Measurements from ENCODE around the gene EFCAB14.
"Not testable (repeated sequence)": the region's sequence is repeated elsewhere in the genome, so short reads cannot be mapped to it uniquely, and the experiment has no call there.

EFCAB14 gene

GRCh38 chr1:46651152-46651551 lies 67.8 kb downstream of the EFCAB14 start:
- 100% methylated on average over 1 of the region's 3 CpGs for WGBS
- not testable (repeated sequence) for H3K27me3 ChIP-seq (ENCODE audit: insufficient read depth, low read length); H3K27ac ChIP-seq (ENCODE audit: low read depth, low read length); H3K4me3 ChIP-seq (ENCODE audit: low read length); H3K9ac ChIP-seq (ENCODE audit: low read depth, low read length); H3K4me1 ChIP-seq (ENCODE audit: insufficient read depth, low read length)
- Histone ChIP-seq H3K9me3 (ENCODE audit: insufficient read depth, low read depth, low read length) (peaks cover 13% of the 10 kb centered on the region; the same call in 1 of the 2 replicates), H3K36me3 (ENCODE audit: insufficient read depth, low read length) (peaks cover 79% of the 10 kb centered on the region)

- no peaks in the 10 kb centered on the region for H3K27me3 ChIP-seq (ENCODE audit: insufficient read depth, low read length)
- no peak overlapping the region for H3K4me3 ChIP-seq (ENCODE audit: low read length)
- 88% methylated on average over 1 of the region's 3 CpGs for WGBS
- H3K27ac ChIP-seq (ENCODE audit: low read depth, low read length): no peak overlapping the region
- no peak overlapping the region for H3K9ac ChIP-seq (ENCODE audit: low read depth, low read length)
- H3K36me3 ChIP-seq (ENCODE audit: insufficient read depth, low read length): peaks cover 72% of the 10 kb centered on the region
- H3K9me3 ChIP-seq (ENCODE audit: insufficient read depth, low read depth, low read length): peaks cover 13% of the 10 kb centered on the region; the same call in 1 of the 2 replicates
- no peaks in the 10 kb centered on the region for H3K4me1 ChIP-seq (ENCODE audit: insufficient read depth, low read length)
Measured at GRCh38 chr1:46650491-46650890, 68.4 kb downstream of the EFCAB14 start.

GRCh38 chr1:46649764-46650163 lies 69.2 kb downstream of the EFCAB14 start:
- 97% methylated on average over 2 of the region's 2 CpGs for WGBS
- no peak overlapping the region for H3K27ac ChIP-seq (ENCODE audit: low read depth, low read length)
- H3K4me3 ChIP-seq (ENCODE audit: low read length): no peak overlapping the region
- peaks cover 68% of the 10 kb centered on the region for H3K36me3 ChIP-seq (ENCODE audit: insufficient read depth, low read length)
- no peaks in the 10 kb centered on the region for H3K4me1 ChIP-seq (ENCODE audit: insufficient read depth, low read length)
- no peak overlapping the region for H3K9ac ChIP-seq (ENCODE audit: low read depth, low read length)
- peaks cover 13% of the 10 kb centered on the region; the same call in 1 of the 2 replicates for H3K9me3 ChIP-seq (ENCODE audit: insufficient read depth, low read depth, low read length)
- no peaks in the 10 kb centered on the region for H3K27me3 ChIP-seq (ENCODE audit: insufficient read depth, low read length)

GRCh38 chr1:46647611-46648010 lies 71.3 kb downstream of the EFCAB14 start:
- no peaks in the 10 kb centered on the region for H3K4me1 ChIP-seq (ENCODE audit: insufficient read depth, low read length)
- H3K27me3 ChIP-seq (ENCODE audit: insufficient read depth, low read length): no peaks in the 10 kb centered on the region
- H3K4me3 ChIP-seq (ENCODE audit: low read length): no peak overlapping the region
- H3K9me3 ChIP-seq (ENCODE audit: insufficient read depth, low read depth, low read length): peaks cover 13% of the 10 kb centered on the region; the same call in 1 of the 2 replicates
- H3K36me3 ChIP-seq (ENCODE audit: insufficient read depth, low read length): peaks cover 61% of the 10 kb centered on the region
- WGBS: 96% methylated on average over 3 of the region's 3 CpGs
- no peak overlapping the region for H3K27ac ChIP-seq (ENCODE audit: low read depth, low read length)
- no peak overlapping the region for H3K9ac ChIP-seq (ENCODE audit: low read depth, low read length)

GRCh38 chr1:46646844-46647243 lies 72.1 kb downstream of the EFCAB14 start:
- Histone ChIP-seq H3K27ac (ENCODE audit: low read depth, low read length) (no peak overlapping the region), H3K4me3 (ENCODE audit: low read length) (no peak overlapping the region), H3K4me1 (ENCODE audit: insufficient read depth, low read length) (no peaks in the 10 kb centered on the region), H3K36me3 (ENCODE audit: insufficient read depth, low read length) (peaks cover 59% of the 10 kb centered on the region), H3K27me3 (ENCODE audit: insufficient read depth, low read length) (no peaks in the 10 kb centered on the region), H3K9ac (ENCODE audit: low read depth, low read length) (no peak overlapping the region), H3K9me3 (ENCODE audit: insufficient read depth, low read depth, low read length) (peaks cover 13% of the 10 kb centered on the region; the same call in 1 of the 2 replicates)
- WGBS: 96% methylated on average over 2 of the region's 2 CpGs

GRCh38 chr1:46646331-46646730 lies 72.6 kb downstream of the EFCAB14 start:
- WGBS: 100% methylated on average over 1 of the region's 1 CpG
- Histone ChIP-seq H3K9ac (ENCODE audit: low read depth, low read length) (no peak overlapping the region), H3K27me3 (ENCODE audit: insufficient read depth, low read length) (no peaks in the 10 kb centered on the region), H3K27ac (ENCODE audit: low read depth, low read length) (no peak overlapping the region), H3K4me1 (ENCODE audit: insufficient read depth, low read length) (no peaks in the 10 kb centered on the region), H3K9me3 (ENCODE audit: insufficient read depth, low read depth, low read length) (peaks cover 13% of the 10 kb centered on the region; the same call in 1 of the 2 replicates), H3K4me3 (ENCODE audit: low read length) (no peak overlapping the region), H3K36me3 (ENCODE audit: insufficient read depth, low read length) (peaks cover 58% of the 10 kb centered on the region)

GRCh38 chr1:46645815-46646214 lies 73.1 kb downstream of the EFCAB14 start:
- H3K27me3 ChIP-seq (ENCODE audit: insufficient read depth, low read length): no peaks in the 10 kb centered on the region
- peaks cover 13% of the 10 kb centered on the region; the same call in 1 of the 2 replicates for H3K9me3 ChIP-seq (ENCODE audit: insufficient read depth, low read depth, low read length)
- no peak overlapping the region for H3K27ac ChIP-seq (ENCODE audit: low read depth, low read length)
- 95% methylated on average over 4 of the region's 4 CpGs for WGBS
- H3K4me1 ChIP-seq (ENCODE audit: insufficient read depth, low read length): no peaks in the 10 kb centered on the region
- H3K36me3 ChIP-seq (ENCODE audit: insufficient read depth, low read length): peaks cover 58% of the 10 kb centered on the region
- H3K4me3 ChIP-seq (ENCODE audit: low read length): no peak overlapping the region
- H3K9ac ChIP-seq (ENCODE audit: low read depth, low read length): no peak overlapping the region

GRCh38 chr1:46643368-46643775 lies 75.5 kb downstream of the EFCAB14 start:
- H3K36me3 ChIP-seq (ENCODE audit: insufficient read depth, low read length): peaks cover 40% of the 10 kb centered on the region
- H3K9ac ChIP-seq (ENCODE audit: low read depth, low read length): no peak overlapping the region
- H3K4me3 ChIP-seq (ENCODE audit: low read length): no peak overlapping the region
- no peak overlapping the region for H3K27ac ChIP-seq (ENCODE audit: low read depth, low read length)
- H3K4me1 ChIP-seq (ENCODE audit: insufficient read depth, low read length): no peaks in the 10 kb centered on the region
- H3K9me3 ChIP-seq (ENCODE audit: insufficient read depth, low read depth, low read length): no peaks in the 10 kb centered on the region
- no peaks in the 10 kb centered on the region for H3K27me3 ChIP-seq (ENCODE audit: insufficient read depth, low read length)

- H3K27ac ChIP-seq (ENCODE audit: low read depth, low read length): no peak overlapping the region
- H3K4me1 ChIP-seq (ENCODE audit: insufficient read depth, low read length): no peaks in the 10 kb centered on the region
- H3K4me3 ChIP-seq (ENCODE audit: low read length): no peak overlapping the region
- no peaks in the 10 kb centered on the region for H3K9me3 ChIP-seq (ENCODE audit: insufficient read depth, low read depth, low read length)
- no peaks in the 10 kb centered on the region for H3K27me3 ChIP-seq (ENCODE audit: insufficient read depth, low read length)
- H3K36me3 ChIP-seq (ENCODE audit: insufficient read depth, low read length): peaks cover 30% of the 10 kb centered on the region
- H3K9ac ChIP-seq (ENCODE audit: low read depth, low read length): no peak overlapping the region
Measured at GRCh38 chr1:46642115-46642680, 76.7 kb downstream of the EFCAB14 start.

GRCh38 chr1:46639547-46639946 lies 79.4 kb downstream of the EFCAB14 start:
- Histone ChIP-seq H3K27ac (ENCODE audit: low read depth, low read length) (no peak overlapping the region), H3K4me1 (ENCODE audit: insufficient read depth, low read length) (no peaks in the 10 kb centered on the region), H3K9ac (ENCODE audit: low read depth, low read length) (no peak overlapping the region), H3K27me3 (ENCODE audit: insufficient read depth, low read length) (no peaks in the 10 kb centered on the region), H3K36me3 (ENCODE audit: insufficient read depth, low read length) (peaks cover 39% of the 10 kb centered on the region), H3K4me3 (ENCODE audit: low read length) (no peak overlapping the region), H3K9me3 (ENCODE audit: insufficient read depth, low read depth, low read length) (no peaks in the 10 kb centered on the region)
- 100% methylated on average over 1 of the region's 1 CpG for WGBS

GRCh38 chr1:46638921-46639320 lies 80.0 kb downstream of the EFCAB14 start:
- peaks cover 38% of the 10 kb centered on the region for H3K36me3 ChIP-seq (ENCODE audit: insufficient read depth, low read length)
- H3K9ac ChIP-seq (ENCODE audit: low read depth, low read length): no peak overlapping the region
- no peaks in the 10 kb centered on the region for H3K4me1 ChIP-seq (ENCODE audit: insufficient read depth, low read length)
- no peak overlapping the region for H3K27ac ChIP-seq (ENCODE audit: low read depth, low read length)
- H3K27me3 ChIP-seq (ENCODE audit: insufficient read depth, low read length): no peaks in the 10 kb centered on the region
- H3K9me3 ChIP-seq (ENCODE audit: insufficient read depth, low read depth, low read length): no peaks in the 10 kb centered on the region
- H3K4me3 ChIP-seq (ENCODE audit: low read length): no peak overlapping the region
